CD4-positive, alpha-beta T cell treated with Interleukin-1 beta for 1 hour (primary cell): ENCODE measurements around the gene STOX2.

Source experiments
- DNase-seq, 2 donors: peaks; one replicate each; pipeline ENCODE4 v3.0.0-alpha.2; 2020 to 2022

STOX2 gene

GRCh38 chr4:183987987-183988392 lies 82.9 kb downstream of the STOX2 start:
- DNase-seq = peak in 1 of 2 donors; percentile 31

GRCh38 chr4:183988874-183989273 lies 83.8 kb downstream of the STOX2 start:
- no peak for DNase-seq

- DNase-seq = no peak
These were observed 84.4 kb downstream of the STOX2 start for GRCh38 chr4:183989461-183989860.

GRCh38 chr4:183989931-183990330 lies 84.8 kb downstream of the STOX2 start:
- DNase-seq = no peak

GRCh38 chr4:183993676-183994075 lies 88.6 kb downstream of the STOX2 start:
- DNase-seq = no peak

- DNase-seq = no peak
These were observed 90.5 kb downstream of the STOX2 start for GRCh38 chr4:183995570-183995969.

- no peak for DNase-seq
These were observed 91.8 kb downstream of the STOX2 start for GRCh38 chr4:183996868-183997267.

GRCh38 chr4:183999435-183999834 lies 94.3 kb downstream of the STOX2 start:
- no peak for DNase-seq

- DNase-seq = no peak
These were observed 95.6 kb downstream of the STOX2 start for GRCh38 chr4:184000457-184001396.

- DNase-seq = no peak
These were observed 98.3 kb downstream of the STOX2 start for GRCh38 chr4:184003433-184003832.

- no peak for DNase-seq
These were observed 102.8 kb downstream of the STOX2 start for GRCh38 chr4:184007891-184008290.

GRCh38 chr4:184010696-184011095 lies 105.6 kb downstream of the STOX2 start:
- DNase-seq = no peak

GRCh38 chr4:184011826-184012380 lies 106.8 kb downstream of the STOX2 start:
- DNase-seq = no peak

GRCh38 chr4:184012937-184013336 lies 107.8 kb downstream of the STOX2 start:
- DNase-seq = no peak

GRCh38 chr4:184014301-184014700 lies 109.2 kb downstream of the STOX2 start:
- no peak for DNase-seq

- no peak for DNase-seq
These were observed 111.9 kb downstream of the STOX2 start for GRCh38 chr4:184016759-184017668.

- no peak for DNase-seq
These were observed 114.0 kb downstream of the STOX2 start for GRCh38 chr4:184019076-184019475.

- DNase-seq = no peak
These were observed 114.8 kb downstream of the STOX2 start for GRCh38 chr4:184019667-184020623.

GRCh38 chr4:184021389-184021788 lies 116.3 kb downstream of the STOX2 start:
- no peak for DNase-seq

GRCh38 chr4:184022679-184023383 lies 117.7 kb downstream of the STOX2 start:
- no peak for DNase-seq

GRCh38 chr4:184024637-184025036 lies 119.5 kb downstream of the STOX2 start:
- no peak for DNase-seq
